NCI-H69 (cell line): ENCODE data around the gene PIGH.
"Not testable (repeated sequence)": the region's sequence is repeated elsewhere in the genome, so short reads cannot be mapped to it uniquely, and the experiment has no call there.

Experiments used
- DNase-seq: peaks from one replicate; lab custom pipeline; 2025; lab: John Stamatoyannopoulos, UW

The PIGH gene

GRCh38 chr14:67551123-67551522 lies 48.9 kb downstream of the PIGH start:
- DNase-seq = no peak

DNA sequence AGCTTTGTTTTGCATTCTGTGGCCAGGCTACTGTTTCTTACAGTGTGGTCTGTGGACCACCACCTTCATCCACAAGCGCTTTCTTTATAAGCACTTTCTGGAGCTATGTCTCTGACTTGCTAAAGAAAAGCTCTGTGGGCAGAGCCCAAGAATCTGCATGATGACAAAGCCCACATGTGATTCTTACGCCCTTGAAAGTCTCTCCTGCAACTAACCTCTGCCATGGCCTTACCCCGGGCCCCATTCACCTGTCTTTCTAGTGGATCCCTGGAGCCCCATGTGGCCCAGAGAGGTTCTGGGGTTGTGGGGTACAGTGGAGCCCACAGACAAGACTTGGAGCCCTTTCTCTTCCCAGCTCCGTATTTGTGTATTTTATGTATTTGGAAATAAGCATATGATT lies 50.3 kb downstream of the PIGH start:
- DNase-seq = no peak

DNA sequence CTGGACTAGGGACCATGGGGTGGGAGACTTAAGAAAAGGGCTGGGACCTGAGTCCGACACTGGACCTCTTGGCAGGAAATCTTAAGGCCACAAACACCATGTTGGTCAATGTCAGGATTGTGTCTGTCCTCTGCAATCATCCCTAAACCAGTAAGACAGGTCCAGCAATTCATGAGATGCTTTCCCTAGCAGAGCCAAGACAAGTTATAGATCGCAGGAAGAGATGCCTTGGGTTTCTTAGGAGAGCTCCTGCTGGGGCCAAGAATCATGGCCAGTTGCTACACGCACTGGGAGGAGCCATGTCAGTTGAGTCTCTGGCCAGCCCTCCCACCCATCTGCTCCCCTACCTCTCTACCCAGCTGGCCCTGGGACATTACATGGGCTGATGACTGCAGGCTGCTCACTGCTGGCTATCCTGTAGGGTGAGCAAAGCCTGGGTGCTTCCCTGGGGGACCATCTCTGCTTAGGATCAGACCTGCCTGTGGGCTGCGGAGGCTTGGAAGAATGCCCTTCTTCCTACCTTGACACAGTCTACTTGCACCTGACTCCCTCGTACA lies 52.8 kb downstream of the PIGH start:
- peak; percentile 24 for DNase-seq

DNA sequence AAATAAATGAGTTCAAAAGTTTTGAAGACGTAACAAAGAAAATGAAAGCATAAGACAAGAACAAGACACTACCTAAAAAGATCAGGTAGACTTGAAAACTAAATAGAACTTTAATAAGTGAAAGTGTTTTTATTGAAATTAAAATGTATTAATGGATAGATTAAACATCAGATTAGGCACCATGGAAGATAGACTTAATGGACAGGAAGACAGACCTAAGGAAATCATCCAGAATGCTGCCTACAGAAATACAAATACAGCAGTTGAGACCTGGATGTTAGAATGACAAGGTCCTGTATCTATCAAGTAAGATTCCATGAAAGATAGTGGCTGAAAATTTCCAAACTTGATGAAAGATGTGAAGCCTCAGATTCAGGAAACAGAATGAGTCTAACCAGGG lies 55.5 kb downstream of the PIGH start:
- no peak for DNase-seq

- not testable (repeated sequence) for DNase-seq
Observed at GRCh38 chr14:67542620-67543019, 57.4 kb downstream of the PIGH start.

DNA sequence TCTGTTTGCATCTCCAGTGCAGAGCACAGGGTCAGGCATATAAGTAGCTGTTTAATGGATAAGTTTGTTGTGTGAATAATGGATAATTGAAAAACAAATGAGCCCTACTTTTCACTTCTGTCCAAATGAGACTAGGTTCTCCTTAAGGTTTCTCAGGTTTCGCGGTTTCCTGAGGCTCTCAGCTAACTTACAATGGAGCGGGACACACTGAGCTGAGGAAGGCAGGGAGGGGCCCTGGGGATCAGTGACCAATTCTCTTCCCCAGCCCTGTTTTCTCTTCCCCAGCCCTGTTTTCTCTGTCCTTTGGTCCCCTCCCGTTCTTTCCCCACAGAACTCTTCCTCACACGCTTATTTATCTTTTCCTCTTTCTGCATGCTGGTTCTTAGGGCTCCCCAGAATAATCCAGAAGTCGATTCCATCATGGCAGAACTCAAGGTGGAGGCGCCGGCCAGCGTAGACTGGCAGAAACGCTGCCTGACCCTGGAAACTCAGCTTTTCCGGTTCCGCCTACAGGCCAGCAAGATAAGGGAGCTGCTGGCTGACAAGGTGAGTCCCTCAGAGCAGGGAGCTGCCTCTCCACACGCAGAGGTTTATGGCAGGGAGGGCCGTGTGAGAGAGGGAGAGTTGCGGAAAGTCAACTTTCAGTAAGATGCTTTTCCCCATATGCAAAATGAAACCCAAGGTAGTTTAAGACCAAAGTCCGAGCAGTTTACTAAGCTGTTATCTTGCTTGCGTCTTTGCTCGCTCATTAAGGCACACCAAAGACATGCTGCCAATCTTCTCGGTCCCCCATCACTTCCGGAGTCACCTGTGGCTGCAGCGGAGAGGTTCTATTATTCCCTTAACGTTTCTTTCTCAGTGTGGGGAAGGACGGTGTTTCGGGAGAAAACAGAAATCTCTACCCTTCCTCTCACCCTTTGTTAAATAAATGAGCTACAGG lies 58.4 kb downstream of the PIGH start:
- DNase-seq = no peak
